Activated CD8-positive, alpha-beta memory T cell treated with anti-CD3 and anti-CD28 coated beads, Interleukin-2, amount 10 ng/mL, durations not matched to agents 7 days and 5 days (primary cell): ENCODE data around the gene GORASP2. TPM values are rescaled to one million over a fixed set of nuclear protein-coding genes. Genes with fewer than 3 reads are reported as not detected.

Experiments
- ATAC-seq: fragments of 150-1000 bp; cut with Tn5 transposase; one replicate; pipeline ENCODE4 v1.10.0; 2021; ENCODE audit warnings: moderate library complexity
- CTCF ChIA-PET: fragments of 350-600 bp; sonication (Branson Sonifier 250); formaldehyde crosslinking; loops from one replicate; lab custom pipeline; 2021; ENCODE audit warnings: antibody characterized with exemption; lab: Charles Lee
- DNase-seq: peaks from one replicate; pipeline ENCODE4 v3.0.0-alpha.2; 2020
- H3K27ac Mint-ChIP-seq: one replicate; pipeline ENCODE4 v1.8.0; 2021; ENCODE audit warnings: mild to moderate bottlenecking, mixed read lengths
- H3K27me3 Mint-ChIP-seq: one replicate; pipeline ENCODE4 v1.8.0; 2021; ENCODE audit warnings: mixed read lengths
- H3K36me3 Mint-ChIP-seq: one replicate; pipeline ENCODE4 v1.8.0; 2021; ENCODE audit warnings: mild to moderate bottlenecking, mixed read lengths
- H3K4me1 Mint-ChIP-seq: one replicate; pipeline ENCODE4 v1.8.0; 2021; ENCODE audit warnings: mixed read lengths
- H3K4me3 Mint-ChIP-seq: one replicate; pipeline ENCODE4 v1.8.0; 2021; ENCODE audit warnings: mild to moderate bottlenecking, moderate library complexity, mixed read lengths
- H3K9me3 Mint-ChIP-seq: one replicate; pipeline ENCODE4 v1.8.0; 2022; ENCODE audit warnings: low read depth, mixed read lengths
- total RNA-seq, 2 experiments: library from RNA; stranded (reverse); gene quantifications; one replicate each; pipeline ENCODE4 v1.2.3, GENCODE V29; 2021

The GORASP2 gene
- total RNA-seq, 2 experiments from 2014 or later, result 45.3 to 64.4 TPM

GRCh38 chr2:170972296-170973224, 43.5 kb downstream of the GORASP2 start:
- Mint-ChIP-seq H3K27ac (peak overlapping the region; percentile 27), H3K27me3 (peaks cover 2% of the 10 kb centered on the region)

GRCh38 chr2:170973225-170973491, 44.1 kb downstream of the GORASP2 start:
- no peak for ATAC-seq
- Mint-ChIP-seq H3K27ac (peak overlapping the region; percentile 27), H3K9me3 (no peaks in the 10 kb centered on the region), H3K27me3 (peaks cover 2% of the 10 kb centered on the region), H3K4me3 (peak overlapping the region; percentile 74), H3K36me3 (no peaks in the 10 kb centered on the region), H3K4me1 (peaks cover 6% of the 10 kb centered on the region)
- CTCF ChIA-PET, result interaction anchor here (0.6 to 3.7 kb wide), 27 partner anchors 11 to 716 kb away, joined by 3 to 40 read pairs (median 4); partner anchors contain the start of genes GORASP2 and TLK1
- DNase-seq, result no peak

More at GRCh38 chr2:170972296-170973224, 43.5 kb downstream of the GORASP2 start:
- ATAC-seq (no peak), DNase-seq (no peak)
- CTCF ChIA-PET, result interaction anchor here (0.6 to 3.7 kb wide), 28 partner anchors 10 to 716 kb away, joined by 3 to 40 read pairs (median 4); partner anchors contain the start of genes GORASP2 and TLK1
- Mint-ChIP-seq H3K9me3 (no peaks in the 10 kb centered on the region), H3K4me3 (peak overlapping the region; percentile 74), H3K4me1 (peaks cover 6% of the 10 kb centered on the region), H3K36me3 (no peaks in the 10 kb centered on the region)

GRCh38 chr2:170973492-170974303, 44.6 kb downstream of the GORASP2 start:
- CTCF ChIA-PET, result interaction anchor here (0.7 to 3.7 kb wide), 25 partner anchors 10 to 1133 kb away, joined by 3 to 40 read pairs (median 4); partner anchors contain the start of genes GORASP2 and TLK1
- no peaks in the 10 kb centered on the region for H3K9me3 Mint-ChIP-seq
- DNase-seq (peak; percentile 83), ATAC-seq (peak; percentile 98)
- peaks cover 2% of the 10 kb centered on the region for H3K27me3 Mint-ChIP-seq
- H3K27ac Mint-ChIP-seq, result peak overlapping the region; percentile 70
- H3K36me3 Mint-ChIP-seq, result no peaks in the 10 kb centered on the region
- H3K4me1 Mint-ChIP-seq, result peaks cover 6% of the 10 kb centered on the region
- peak overlapping the region; percentile 74 for H3K4me3 Mint-ChIP-seq

GRCh38 chr2:170974304-170974993, 45.4 kb downstream of the GORASP2 start:
- H3K27me3 Mint-ChIP-seq, result peaks cover 2% of the 10 kb centered on the region
- CTCF ChIA-PET, result interaction anchor here (0.7 to 3.7 kb wide), 7 partner anchors 10 to 1132 kb away, joined by 3 to 33 read pairs (median 4); partner anchors contain the start of genes GORASP2 and TLK1
- peak overlapping the region; percentile 53 for H3K4me3 Mint-ChIP-seq
- no peaks in the 10 kb centered on the region for H3K36me3 Mint-ChIP-seq
- DNase-seq (no peak), ATAC-seq (no peak)
- peaks cover 6% of the 10 kb centered on the region for H3K4me1 Mint-ChIP-seq
- H3K27ac Mint-ChIP-seq, result peak overlapping the region; percentile 37
- no peaks in the 10 kb centered on the region for H3K9me3 Mint-ChIP-seq

GRCh38 chr2:170975127-170975942, 46.3 kb downstream of the GORASP2 start:
- CTCF ChIA-PET, result interaction anchor here (1.3 to 3.7 kb wide), 4 partner anchors 9 to 441 kb away, joined by 3 to 33 read pairs (median 8); partner anchors contain the start of gene TLK1
- H3K36me3 Mint-ChIP-seq, result no peaks in the 10 kb centered on the region

DNA sequence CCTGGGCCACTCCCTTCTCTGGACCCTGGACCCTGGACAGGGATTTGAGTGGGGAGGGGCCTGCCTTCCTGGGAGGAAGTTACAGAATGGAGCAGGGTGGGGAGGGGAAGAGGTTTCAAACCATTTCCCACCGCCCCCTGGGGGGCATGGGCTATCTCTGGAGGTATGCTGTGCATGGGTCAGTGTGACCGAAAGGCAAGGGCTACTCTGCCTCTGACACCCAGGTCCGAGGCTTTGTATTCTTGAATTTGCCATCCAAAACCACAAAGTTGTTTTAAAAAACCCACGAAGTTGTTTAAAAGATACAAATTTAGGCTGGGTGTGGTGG, 46.9 kb downstream of the GORASP2 start:
- peaks cover 3% of the 10 kb centered on the region for H3K27me3 Mint-ChIP-seq
- DNase-seq (no peak), ATAC-seq (no peak)
- H3K4me3 Mint-ChIP-seq, result no peak overlapping the region
- H3K36me3 Mint-ChIP-seq, result no peaks in the 10 kb centered on the region
- H3K4me1 Mint-ChIP-seq, result peaks cover 6% of the 10 kb centered on the region
- CTCF ChIA-PET, result interaction anchor here (1.5 kb wide), 1 partner anchor 8 kb away, joined by 3 read pairs; no protein-coding TSS in a partner anchor
- H3K9me3 Mint-ChIP-seq, result no peaks in the 10 kb centered on the region
- no peak overlapping the region for H3K27ac Mint-ChIP-seq

More at GRCh38 chr2:170975127-170975942, 46.3 kb downstream of the GORASP2 start:
- H3K4me1 Mint-ChIP-seq, result peaks cover 6% of the 10 kb centered on the region
- no peaks in the 10 kb centered on the region for H3K9me3 Mint-ChIP-seq
- H3K27ac Mint-ChIP-seq, result no peak overlapping the region
- DNase-seq (no peak), ATAC-seq (no peak)
- no peak overlapping the region for H3K4me3 Mint-ChIP-seq
- H3K27me3 Mint-ChIP-seq, result peaks cover 2% of the 10 kb centered on the region

GRCh38 chr2:170984079-170984478, 55.0 kb downstream of the GORASP2 start:
- no peak for ATAC-seq
- H3K27ac Mint-ChIP-seq, result no peak overlapping the region
- CTCF ChIA-PET, result interaction anchor here (0.8 to 1.5 kb wide), 3 partner anchors 9 to 11 kb away, joined by 3 read pairs; no protein-coding TSS in a partner anchor

GRCh38 chr2:170985407-170985806, 56.4 kb downstream of the GORASP2 start:
- ATAC-seq (no peak), DNase-seq (no peak)
- H3K27me3 Mint-ChIP-seq, result peaks cover 7% of the 10 kb centered on the region
- no peak overlapping the region for H3K27ac Mint-ChIP-seq
- no peaks in the 10 kb centered on the region for H3K9me3 Mint-ChIP-seq
- H3K4me1 Mint-ChIP-seq, result no peaks in the 10 kb centered on the region
- CTCF ChIA-PET, result interaction anchor here (0.6 to 1.1 kb wide), 2 partner anchors 12 to 50 kb away, joined by 3 to 4 read pairs; no protein-coding TSS in a partner anchor
- H3K36me3 Mint-ChIP-seq, result peaks cover 13% of the 10 kb centered on the region
- H3K4me3 Mint-ChIP-seq, result no peak overlapping the region

More at GRCh38 chr2:170984079-170984478, 55.0 kb downstream of the GORASP2 start:
- Mint-ChIP-seq H3K27me3 (peaks cover 7% of the 10 kb centered on the region), H3K9me3 (no peaks in the 10 kb centered on the region), H3K4me1 (no peaks in the 10 kb centered on the region), H3K36me3 (peaks cover 13% of the 10 kb centered on the region), H3K4me3 (no peak overlapping the region)
- no peak for DNase-seq

DNA sequence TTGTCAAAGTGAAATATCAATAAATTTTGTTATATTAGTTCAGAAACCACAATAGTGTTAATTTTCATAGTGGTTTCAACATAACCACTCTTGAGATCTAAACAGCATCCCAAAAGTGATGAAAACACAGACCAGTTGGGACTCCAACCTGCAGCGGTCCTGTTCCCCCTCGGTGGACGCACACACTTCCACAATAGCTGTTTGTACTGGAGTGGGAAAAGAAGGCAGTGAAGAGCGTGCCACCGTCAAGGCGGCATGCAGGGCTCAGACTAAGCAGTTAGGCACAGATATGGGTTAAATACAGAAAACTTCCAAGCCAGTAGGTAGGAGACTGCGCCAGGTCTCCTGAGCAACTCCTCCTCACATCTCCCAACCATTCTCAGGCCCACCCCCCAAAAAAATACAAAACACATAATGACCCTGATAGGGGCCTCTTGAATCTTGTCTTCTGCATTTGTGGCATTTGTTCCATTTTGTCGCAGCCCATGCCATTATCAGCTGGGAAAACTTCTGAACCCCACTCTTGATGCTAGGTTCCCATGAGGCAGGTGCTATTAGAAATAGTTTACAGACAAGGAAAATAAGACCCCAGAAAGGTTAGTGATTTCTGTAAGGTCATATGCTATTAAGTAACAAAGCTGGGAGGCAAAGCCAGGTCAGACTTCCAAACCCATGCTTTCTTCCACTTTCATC, 57.7 kb downstream of the GORASP2 start:
- ATAC-seq (no peak), DNase-seq (no peak)
- CTCF ChIA-PET, result interaction anchor here (1.0 kb wide), 1 partner anchor 12 kb away, joined by 3 read pairs; no protein-coding TSS in a partner anchor
- Mint-ChIP-seq H3K36me3 (peaks cover 22% of the 10 kb centered on the region), H3K27me3 (peaks cover 3% of the 10 kb centered on the region), H3K4me3 (no peak overlapping the region), H3K9me3 (no peaks in the 10 kb centered on the region), H3K27ac (no peak overlapping the region), H3K4me1 (no peaks in the 10 kb centered on the region)

DNA sequence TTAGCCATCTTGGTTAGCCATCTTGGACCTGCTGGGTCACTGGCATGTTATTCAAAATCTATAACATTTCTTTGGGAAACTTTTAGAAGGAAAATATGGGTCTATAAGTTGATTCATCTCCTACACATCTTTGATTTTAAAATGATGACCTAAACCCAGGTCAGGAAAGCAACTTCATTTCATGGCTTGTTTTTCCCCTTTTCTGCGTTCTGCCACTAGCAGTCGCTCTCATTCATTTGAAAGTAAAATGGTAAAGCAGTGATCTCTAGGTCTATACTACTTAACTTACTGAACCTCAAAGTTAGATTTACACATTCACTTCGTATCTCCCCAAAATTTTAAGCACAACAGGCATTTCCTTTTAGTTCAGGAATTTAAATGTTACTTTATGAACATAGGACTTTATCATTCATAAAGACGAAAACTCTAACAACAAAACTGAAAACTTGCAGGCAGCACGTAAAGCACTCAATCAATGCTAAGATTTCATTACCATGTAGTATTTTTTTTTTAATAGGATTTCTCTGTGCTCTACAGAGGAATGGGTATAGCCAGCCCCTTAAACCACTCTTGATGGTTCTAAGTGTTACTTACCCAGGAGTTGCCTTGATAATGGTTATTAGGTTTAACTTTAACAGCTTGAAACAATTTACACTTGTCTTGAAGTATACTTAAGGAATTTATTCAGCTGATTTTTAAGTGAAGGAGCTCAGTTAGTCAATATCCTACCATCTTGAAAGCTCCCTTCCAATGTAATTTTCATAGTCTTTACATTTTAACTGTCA, 62.5 kb downstream of the GORASP2 start:
- Mint-ChIP-seq H3K4me1 (no peaks in the 10 kb centered on the region), H3K4me3 (no peak overlapping the region), H3K27ac (no peak overlapping the region), H3K36me3 (peaks cover 38% of the 10 kb centered on the region), H3K27me3 (no peaks in the 10 kb centered on the region), H3K9me3 (no peaks in the 10 kb centered on the region)
- DNase-seq, result no peak
- CTCF ChIA-PET, result no interaction called here
- ATAC-seq, result no peak

DNA sequence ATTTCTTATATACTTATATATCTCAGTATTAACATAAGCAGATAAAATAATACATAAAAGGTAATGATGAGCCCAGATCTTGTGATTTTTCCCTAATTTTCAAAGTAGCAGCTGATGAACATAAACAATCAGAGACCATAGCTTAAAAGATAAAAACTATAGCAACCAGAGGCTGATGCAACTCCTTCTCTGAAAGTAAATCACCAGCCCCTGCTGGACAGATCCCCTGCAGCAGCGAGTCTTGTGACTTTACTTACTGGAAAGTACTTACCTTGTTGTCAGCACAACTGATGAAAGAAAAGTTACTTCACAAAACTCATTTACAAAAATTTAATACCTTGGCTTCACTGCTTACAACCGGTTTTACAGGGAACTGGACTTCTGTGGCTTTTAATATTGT, 67.3 kb downstream of the GORASP2 start:
- no peak overlapping the region for H3K4me3 Mint-ChIP-seq
- H3K9me3 Mint-ChIP-seq, result no peaks in the 10 kb centered on the region
- H3K27me3 Mint-ChIP-seq, result no peaks in the 10 kb centered on the region
- DNase-seq, result no peak
- H3K27ac Mint-ChIP-seq, result no peak overlapping the region
- no peak for ATAC-seq
- CTCF ChIA-PET, result interaction anchor here (1.1 kb wide), 1 partner anchor 23 kb away, joined by 3 read pairs; no protein-coding TSS in a partner anchor
- peaks cover 44% of the 10 kb centered on the region for H3K36me3 Mint-ChIP-seq
- no peaks in the 10 kb centered on the region for H3K4me1 Mint-ChIP-seq
